Breast epithelium (tissue), 4 donors: ENCODE data around the gene ERGIC2. TPM values are rescaled to one million over a fixed set of nuclear protein-coding genes. Genes with fewer than 3 reads are reported as not detected.

Source experiments
- DNase-seq, 2 donors: peaks; one replicate each; pipeline ENCODE4 v3.0.0-alpha.2; 2019; ENCODE audit warnings: low spot score in 2 of 2
- H3K27ac ChIP-seq, 2 donors: fragments of 200-600 bp; sonication (generic) in 1 of 2; one replicate each; pipeline ENCODE4 v1.5.1; 2016 to 2019; ENCODE audit warnings: mild to moderate bottlenecking in 1 of 2
- H3K27me3 ChIP-seq, 2 donors: fragments of 200-600 bp; sonication (generic) in 1 of 2; one replicate each; pipeline versions ENCODE4 v1.5.1 to v1.6.0; 2017 to 2019; ENCODE audit warnings: control low read depth in 1 of 2, mild to moderate bottlenecking in 1 of 2
- H3K36me3 ChIP-seq: fragments of 200-600 bp; one replicate; pipeline ENCODE4 v1.5.1; 2019
- H3K4me1 ChIP-seq, 2 donors: fragments of 200-600 bp; sonication (generic); one replicate each; pipeline ENCODE4 v1.5.1; 2016 to 2019; ENCODE audit warnings: control low read depth in 1 of 2
- H3K4me3 ChIP-seq, 3 donors: fragments of 200-600 bp; sonication (generic); 1 replicate in 2 of 3; 2 replicates in 1 of 3; pipeline ENCODE4 v1.5.1; 2016 to 2019; ENCODE audit warnings: mild to moderate bottlenecking in 3 of 3, moderate library complexity in 2 of 3
- H3K9me3 ChIP-seq, 2 donors: fragments of 200-600 bp; sonication (generic) in 1 of 2; one replicate each; pipeline ENCODE4 v1.5.1; 2016 to 2019; ENCODE audit warnings: control low read depth in 1 of 2
- CTCF ChIP-seq, 3 donors: fragments of 450-650 bp; IDR thresholded peaks; one replicate each; pipeline ENCODE4 v1.5.1; 2016 to 2017; ENCODE audit warnings: antibody characterized with exemption in 3 of 3, mild to moderate bottlenecking in 3 of 3, moderate library complexity in 3 of 3
- POLR2A ChIP-seq: fragments of 450-650 bp; IDR thresholded peaks from one replicate; pipeline ENCODE4 v1.6.1; 2016; ENCODE audit warnings: antibody characterized with exemption, mild to moderate bottlenecking, moderate library complexity
- POLR2AphosphoS5 ChIP-seq, 3 donors: sonication (generic); formaldehyde crosslinking; IDR thresholded peaks; one replicate each; pipeline ENCODE4 v1.6.1; 2017; ENCODE audit warnings: antibody characterized with exemption in 3 of 3
- intact Hi-C: fragments of 100-400 bp; cut with DNase I; formaldehyde crosslinking; loops from one replicate; pipeline ENCODE4 v1.15.1; 2023; ENCODE audit warnings: low total_unique reads
- total RNA-seq, 3 donors: library from RNA; depleted of rRNA; stranded (reverse); fragments of >200 nt; gene quantifications; one replicate each; pipeline ENCODE4 v1.1.0, GENCODE V29; 2016

The ERGIC2 gene
- total RNA-seq, 3 donors from 2014 or later, result 23.9 to 80.2 (median 46.1) TPM

GRCh38 chr12:29316752-29317151, 64.2 kb downstream of the ERGIC2 start:
- H3K27ac ChIP-seq, result no peak overlapping the region
- H3K4me1 ChIP-seq, result no peaks in the 10 kb centered on the region
- intact Hi-C loops, result no loop called here
- TF ChIP-seq POLR2AphosphoS5 (IDR thresholded peaks at IDR 0.05), result no peak
- no peak for TF ChIP-seq CTCF (IDR thresholded peaks at IDR 0.05)
- no peak for TF ChIP-seq POLR2A
- no peaks in the 10 kb centered on the region for H3K9me3 ChIP-seq
- no peaks in the 10 kb centered on the region for H3K27me3 ChIP-seq
- DNase-seq, result no peak
- no peak overlapping the region for H3K4me3 ChIP-seq
- no peaks in the 10 kb centered on the region for H3K36me3 ChIP-seq

DNA sequence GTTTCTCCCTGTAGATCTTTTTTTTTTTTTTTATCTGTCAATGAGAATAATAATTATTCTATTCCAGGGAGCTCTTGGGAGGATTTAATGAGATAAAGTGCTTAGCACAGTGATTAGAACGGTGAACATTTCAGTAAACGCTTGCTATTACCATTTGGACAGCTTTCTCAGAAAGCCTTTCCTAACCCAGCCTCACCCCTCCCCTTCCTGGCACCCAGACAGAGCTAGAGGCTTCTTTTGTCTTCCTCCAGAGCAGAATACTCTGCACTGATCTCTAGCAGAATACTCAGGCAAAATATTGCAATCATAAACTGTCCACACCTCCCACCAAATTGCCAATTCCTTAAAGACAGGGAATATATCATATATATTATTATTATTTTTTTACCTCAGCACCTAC, 66.6 kb downstream of the ERGIC2 start:
- TF ChIP-seq POLR2A (no peak), CTCF (IDR thresholded peaks at IDR 0.05) (no peak), POLR2AphosphoS5 (IDR thresholded peaks at IDR 0.05) (no peak)
- no peaks in the 10 kb centered on the region for H3K4me1 ChIP-seq
- DNase-seq, result no peak
- no peak overlapping the region for H3K4me3 ChIP-seq
- H3K27me3 ChIP-seq, result no peaks in the 10 kb centered on the region
- intact Hi-C loops, result no loop called here
- no peaks in the 10 kb centered on the region for H3K9me3 ChIP-seq
- no peaks in the 10 kb centered on the region for H3K36me3 ChIP-seq
- no peak overlapping the region for H3K27ac ChIP-seq

GRCh38 chr12:29310899-29311298, 70.1 kb downstream of the ERGIC2 start:
- TF ChIP-seq CTCF (IDR thresholded peaks at IDR 0.05) (no peak), POLR2A (no peak), POLR2AphosphoS5 (IDR thresholded peaks at IDR 0.05) (no peak)
- Histone ChIP-seq H3K9me3 (no peaks in the 10 kb centered on the region), H3K27ac (no peak overlapping the region), H3K4me1 (no peaks in the 10 kb centered on the region), H3K36me3 (no peaks in the 10 kb centered on the region), H3K4me3 (no peak overlapping the region), H3K27me3 (no peaks in the 10 kb centered on the region)
- intact Hi-C loops, result no loop called here
- DNase-seq, result no peak

DNA sequence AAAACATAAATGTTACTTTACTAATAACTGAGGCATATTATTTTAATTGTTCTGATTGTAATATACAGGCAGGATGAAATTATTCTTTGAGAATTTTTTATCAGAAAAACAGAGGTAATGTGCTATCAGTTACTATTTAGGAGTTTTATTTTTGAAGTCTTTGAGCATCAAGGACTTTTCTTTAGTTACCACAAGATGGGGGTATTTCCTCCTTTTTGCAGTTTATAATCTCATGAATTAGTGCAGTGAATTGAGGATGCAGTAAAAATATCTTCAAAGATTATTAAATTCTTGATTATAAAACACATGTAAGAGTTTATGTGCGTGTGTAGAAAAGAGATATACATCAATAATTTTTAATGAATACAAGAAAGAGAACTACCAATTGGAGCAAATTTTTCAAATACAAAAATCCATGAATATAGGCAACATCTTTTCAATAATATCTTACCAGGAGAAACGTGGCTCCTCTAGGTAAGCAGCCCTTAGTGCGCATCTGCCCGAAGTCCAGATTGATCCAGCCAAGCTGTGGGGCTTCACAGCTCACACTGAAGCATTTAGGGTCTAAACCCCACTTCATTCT, 71.6 kb downstream of the ERGIC2 start:
- TF ChIP-seq POLR2AphosphoS5 (IDR thresholded peaks at IDR 0.05) (no peak), CTCF (IDR thresholded peaks at IDR 0.05) (no peak), POLR2A (no peak)
- intact Hi-C loops, result no loop called here

GRCh38 chr12:29306682-29307081, 74.3 kb downstream of the ERGIC2 start:
- Histone ChIP-seq H3K36me3 (no peaks in the 10 kb centered on the region), H3K27ac (no peak overlapping the region), H3K4me3 (no peak overlapping the region), H3K27me3 (no peaks in the 10 kb centered on the region), H3K9me3 (no peaks in the 10 kb centered on the region), H3K4me1 (no peaks in the 10 kb centered on the region)
- intact Hi-C loops, result no loop called here
- no peak for DNase-seq
- TF ChIP-seq POLR2A (no peak), POLR2AphosphoS5 (IDR thresholded peaks at IDR 0.05) (no peak), CTCF (IDR thresholded peaks at IDR 0.05) (no peak)

More for the DNA sequence above, 71.6 kb downstream of the ERGIC2 start:
- no peak overlapping the region for H3K4me3 ChIP-seq
- no peaks in the 10 kb centered on the region for H3K4me1 ChIP-seq
- no peaks in the 10 kb centered on the region for H3K9me3 ChIP-seq
- no peak for DNase-seq
- no peaks in the 10 kb centered on the region for H3K27me3 ChIP-seq
- H3K36me3 ChIP-seq, result no peaks in the 10 kb centered on the region
- no peak overlapping the region for H3K27ac ChIP-seq
